GM23248 (cell line): Measurements from ENCODE around the gene MOB2. TPM values are rescaled to one million over a fixed set of nuclear protein-coding genes. Genes with fewer than 3 reads are reported as not detected.

Source experiments
- DNase-seq: peaks from one replicate; pipeline ENCODE4 v3.0.0-alpha.2; 2015
- H2AFZ ChIP-seq: fragments of 200-600 bp; sonication (generic); 2 replicates; pipeline ENCODE4 v1.6.1; 2016; ENCODE audit warnings: antibody characterized with exemption
- H3F3A ChIP-seq: fragments of 200-600 bp; sonication (generic); 2 replicates; pipeline ENCODE4 v1.6.1; 2016; ENCODE audit warnings: mild to moderate bottlenecking, antibody characterized with exemption, mixed run types; ENCODE audit not compliant: insufficient read depth
- H3K27ac ChIP-seq: fragments of 200-600 bp; sonication (generic); 2 replicates; pipeline ENCODE4 v1.5.1; 2016; ENCODE audit warnings: mild to moderate bottlenecking
- H3K27me3 ChIP-seq: fragments of 200-600 bp; sonication (generic); replicated peaks from 2 replicates; pipeline ENCODE4 v1.6.1; 2016; ENCODE audit warnings: mild to moderate bottlenecking; ENCODE audit not compliant: insufficient read depth
- H3K36me3 ChIP-seq: fragments of 200-600 bp; sonication (generic); 2 replicates; pipeline ENCODE4 v1.6.1; 2016; ENCODE audit warnings: low read depth, mild to moderate bottlenecking
- H3K4me1 ChIP-seq: fragments of 200-600 bp; sonication (generic); 2 replicates; pipeline ENCODE4 v1.6.1; 2016; ENCODE audit warnings: mild to moderate bottlenecking; ENCODE audit not compliant: insufficient read depth
- H3K4me2 ChIP-seq: fragments of 200-600 bp; sonication (generic); one replicate; pipeline ENCODE4 v1.6.1; 2016; ENCODE audit warnings: mild to moderate bottlenecking; ENCODE audit not compliant: unreplicated experiment
- H3K4me3 ChIP-seq: fragments of 200-600 bp; sonication (generic); 2 replicates; pipeline ENCODE4 v1.5.1; 2016; ENCODE audit warnings: mild to moderate bottlenecking
- H3K79me2 ChIP-seq: fragments of 200-600 bp; sonication (generic); 2 replicates; pipeline ENCODE4 v1.6.1; 2016; ENCODE audit warnings: mild to moderate bottlenecking; ENCODE audit not compliant: insufficient read depth
- H3K9ac ChIP-seq: fragments of 200-600 bp; sonication (generic); 2 replicates; pipeline ENCODE4 v1.6.1; 2016; ENCODE audit warnings: mild to moderate bottlenecking
- H3K9me2 ChIP-seq: fragments of 200-600 bp; sonication (generic); 2 replicates; pipeline ENCODE4 v1.6.1; 2016; ENCODE audit warnings: mixed run types, mild to moderate bottlenecking, moderate library complexity; ENCODE audit not compliant: insufficient read depth
- H3K9me3 ChIP-seq: fragments of 200-600 bp; sonication (generic); one replicate; pipeline ENCODE4 v1.6.1; 2017; ENCODE audit warnings: low read depth
- H4K20me1 ChIP-seq: fragments of 200-600 bp; sonication (generic); 2 replicates; pipeline ENCODE4 v1.6.0; 2016; ENCODE audit not compliant: insufficient read depth
- EZH2 ChIP-seq: fragments of 200-600 bp; sonication (generic); IDR thresholded peaks from 2 replicates; pipeline ENCODE4 v1.6.1; 2018; ENCODE audit warnings: antibody characterized with exemption, mild to moderate bottlenecking; ENCODE audit not compliant: insufficient read depth, poor library complexity, severe bottlenecking
- EZH2phosphoT487 ChIP-seq: fragments of 200-600 bp; sonication (generic); IDR thresholded peaks from 2 replicates; pipeline ENCODE4 v1.6.1; 2018; ENCODE audit warnings: antibody characterized with exemption, moderate library complexity, mild to moderate bottlenecking, low read depth; ENCODE audit not compliant: insufficient read depth
- WGBS, 2 experiments: methylation state at CpG; one replicate each; pipeline ENCODE4 v1.1.6; 2015 to 2017; ENCODE audit warnings: low lambda C conversion rate in 2 of 2, low coverage in 1 of 2; ENCODE audit errors: missing lambda C conversion rate in 2 of 2; 5-methylcytosine and 5-hydroxymethylcytosine counted together
- in situ Hi-C: fragments of 300-500 bp; cut with MboI; formaldehyde crosslinking; loops from 2 replicates; pipeline ENCODE4 v1.15.0; 2020
- polyA plus RNA-seq: library from polyadenylated mRNA; unstranded; fragments of >200 nt; fragmentation: Nextera tagmentation; extraction: Ambion mirVana; gene quantifications from 2 replicates; pipeline ENCODE4 v1.2.1, GENCODE V29; 2016
- total RNA-seq: library from RNA; depleted of rRNA; stranded (reverse); fragments of >200 nt; shearing (Covaris generic); gene quantifications from 2 replicates; pipeline ENCODE4 v1.2.3, GENCODE V29; 2014

Gene MOB2
- total and polyA plus RNA-seq, 2 experiments from 2014 or later: 28.8 to 29.3 TPM

DNA sequence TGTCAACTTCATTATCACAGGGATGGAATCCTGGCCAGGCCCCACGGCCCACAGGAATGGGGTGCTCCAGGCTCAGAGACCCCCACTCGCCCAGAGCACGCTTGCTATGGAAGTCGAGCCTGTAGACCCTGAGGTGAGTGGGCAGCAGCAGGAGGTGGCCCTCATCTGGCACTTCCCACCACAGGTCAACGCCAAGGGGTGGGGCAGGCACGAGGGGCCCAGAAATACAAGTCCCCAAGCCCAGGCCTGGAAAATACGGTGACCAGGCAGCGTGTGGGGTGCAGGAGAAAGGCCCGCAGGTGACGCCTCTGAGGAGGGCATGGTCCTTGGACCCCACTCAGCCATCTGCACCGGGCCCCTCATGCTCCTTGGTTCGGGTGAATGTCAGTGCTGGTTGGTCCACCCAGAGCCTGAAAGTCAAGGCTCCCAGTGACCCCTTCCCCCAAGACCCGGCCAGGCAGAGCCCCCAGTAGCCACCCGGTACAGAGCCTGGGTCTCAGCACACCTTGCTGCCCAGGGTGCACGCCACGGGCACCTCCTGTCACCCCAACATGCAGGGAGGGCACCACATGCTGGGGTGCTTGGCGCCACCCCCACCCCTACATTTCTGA, 2.4 kb downstream of the MOB2 start:
- 89% methylated on average over 16 to 17 of the region's 17 CpGs for WGBS, 2 experiments
- Histone ChIP-seq H3K79me2 (peaks cover 38% of the 10 kb centered on the region), H3K27ac (no peak overlapping the region), H3K36me3 (no peaks in the 10 kb centered on the region), H3K9ac (no peak overlapping the region), H3K4me2 (no peak overlapping the region), H3K4me1 (no peaks in the 10 kb centered on the region), H3K9me3 (no peaks in the 10 kb centered on the region), H2AFZ (no peak overlapping the region), H3K27me3 (no peaks in the 10 kb centered on the region), H3K9me2 (no peaks in the 10 kb centered on the region), H3F3A (no peaks in the 10 kb centered on the region), H4K20me1 (peaks cover 3% of the 10 kb centered on the region; the same call in 1 of the 2 replicates), H3K4me3 (no peak overlapping the region)
- in situ Hi-C loops: no loop called here
- no peak for DNase-seq
- TF ChIP-seq EZH2phosphoT487: no peak
- no peak for TF ChIP-seq EZH2

DNA sequence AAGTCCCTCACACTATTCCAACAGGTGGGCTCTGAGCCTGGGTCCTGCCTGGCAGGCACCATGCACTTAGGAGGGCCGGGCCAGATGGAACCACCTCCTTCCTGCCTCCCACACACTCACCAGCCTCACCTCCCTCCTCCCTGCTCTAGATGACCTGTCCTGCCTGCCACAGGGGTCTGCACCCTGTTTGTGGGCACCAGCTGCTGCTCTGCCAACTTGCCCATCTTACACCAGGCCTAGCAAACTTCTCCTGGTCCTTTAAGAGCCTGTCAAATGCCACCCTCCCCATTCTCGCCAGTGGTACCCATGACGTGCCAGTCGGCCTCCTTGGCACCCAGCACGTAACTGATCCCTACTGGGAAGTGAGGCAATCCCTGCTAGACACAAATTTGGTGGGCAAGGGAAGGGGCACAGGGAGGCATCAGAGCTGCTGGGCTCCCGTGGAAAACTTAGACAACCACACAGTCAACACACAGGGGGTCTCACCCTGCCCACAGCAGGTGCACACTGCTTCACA, 3.1 kb downstream of the MOB2 start:
- peaks cover 3% of the 10 kb centered on the region; the same call in 1 of the 2 replicates for H4K20me1 ChIP-seq
- WGBS, 2 experiments: 79 to 84% methylated on average over 6 of the region's 6 CpGs
- TF ChIP-seq EZH2 (no peak), EZH2phosphoT487 (no peak)
- H3K4me1 ChIP-seq: no peaks in the 10 kb centered on the region
- H3K27ac ChIP-seq: no peak overlapping the region
- in situ Hi-C loops: no loop called here
- H2AFZ ChIP-seq: no peak overlapping the region
- no peaks in the 10 kb centered on the region for H3K27me3 ChIP-seq
- peaks cover 31% of the 10 kb centered on the region for H3K79me2 ChIP-seq
- no peaks in the 10 kb centered on the region for H3F3A ChIP-seq
- no peaks in the 10 kb centered on the region for H3K36me3 ChIP-seq
- H3K4me3 ChIP-seq: no peak overlapping the region
- H3K9ac ChIP-seq: no peak overlapping the region
- no peaks in the 10 kb centered on the region for H3K9me3 ChIP-seq
- H3K9me2 ChIP-seq: no peaks in the 10 kb centered on the region
- H3K4me2 ChIP-seq: no peak overlapping the region
- DNase-seq: no peak

DNA sequence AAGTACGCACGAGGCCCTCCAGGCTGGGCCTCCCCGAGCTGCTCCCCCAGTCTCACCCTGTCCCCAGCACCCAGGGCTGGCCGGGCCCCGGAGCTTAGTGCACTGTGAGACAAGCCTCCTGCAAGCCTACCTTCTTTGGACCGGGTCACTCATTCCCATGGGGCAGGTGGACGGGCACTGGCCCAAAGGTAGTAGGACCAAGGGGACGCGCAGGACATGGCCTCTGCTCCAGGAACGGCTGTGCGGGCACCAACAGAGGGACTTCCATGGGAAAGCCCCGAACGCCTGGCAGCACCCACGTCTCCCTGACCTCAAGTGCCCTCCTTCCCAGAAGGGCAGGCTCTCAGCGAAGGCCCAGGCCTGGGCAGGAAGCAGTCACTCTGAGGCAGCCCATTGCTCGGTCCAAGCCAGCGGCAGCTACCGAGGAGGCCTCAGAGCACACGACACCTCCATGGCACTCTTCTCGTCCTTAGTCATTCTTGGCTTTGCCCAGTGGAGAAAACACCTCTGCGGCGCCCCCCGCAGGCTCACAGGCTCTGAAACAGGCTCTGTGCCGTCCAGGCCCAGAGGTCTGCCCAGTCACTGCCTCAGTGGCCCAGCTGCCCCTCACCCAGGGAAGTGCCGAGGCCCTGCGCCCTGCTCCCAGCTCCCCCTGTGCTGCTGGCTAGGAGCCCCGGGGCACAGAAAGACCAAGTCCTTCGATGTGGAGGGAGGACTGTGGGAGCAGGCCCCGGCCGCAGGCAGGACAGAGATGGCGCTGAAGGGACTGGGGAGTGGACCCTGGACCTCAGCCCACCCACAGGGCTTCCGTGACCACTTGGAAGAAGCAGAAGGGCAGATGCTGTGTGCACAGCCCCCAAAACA, 3.8 kb downstream of the MOB2 start:
- Histone ChIP-seq H3K79me2 (peaks cover 31% of the 10 kb centered on the region), H3K4me2 (no peak overlapping the region), H3K4me1 (no peaks in the 10 kb centered on the region), H3K36me3 (no peaks in the 10 kb centered on the region), H3K9ac (no peak overlapping the region), H3F3A (no peaks in the 10 kb centered on the region), H3K27ac (no peak overlapping the region), H3K4me3 (no peak overlapping the region), H3K27me3 (no peaks in the 10 kb centered on the region), H3K9me2 (no peaks in the 10 kb centered on the region), H3K9me3 (no peaks in the 10 kb centered on the region), H4K20me1 (peaks cover 3% of the 10 kb centered on the region; the same call in 1 of the 2 replicates), H2AFZ (no peak overlapping the region)
- in situ Hi-C loops: no loop called here
- TF ChIP-seq EZH2: no peak
- WGBS, 2 experiments: 87 to 88% methylated on average over 32 of the region's 32 CpGs
- DNase-seq: no peak

DNA sequence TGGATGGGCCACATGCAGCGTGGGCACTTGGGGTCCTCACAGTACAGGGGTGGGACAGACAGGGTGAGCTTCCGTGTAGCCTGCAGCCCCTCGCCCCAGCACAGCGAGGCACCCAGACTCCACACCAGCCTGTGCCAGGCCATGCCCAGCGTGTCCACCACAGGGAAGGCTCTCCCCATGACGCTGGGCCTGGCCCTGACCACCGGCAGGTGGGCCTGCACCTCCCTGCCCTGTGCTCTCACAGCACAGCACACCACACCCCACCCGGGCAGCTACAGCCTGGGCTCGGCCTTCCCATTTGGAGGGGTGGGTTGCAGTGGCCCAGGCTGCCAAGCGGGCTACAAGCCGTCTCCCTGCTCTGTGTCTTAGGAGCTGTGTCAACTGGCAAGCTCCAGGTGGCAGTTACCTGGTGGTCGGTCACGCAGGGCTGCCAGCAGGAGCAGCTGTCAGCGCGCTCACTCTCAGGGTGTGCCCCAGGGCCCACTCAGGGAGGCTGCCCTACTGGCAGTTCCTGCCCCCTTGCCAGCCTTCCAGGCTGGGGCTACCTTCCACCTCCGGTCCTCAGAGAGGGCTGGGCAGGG, 4.6 kb downstream of the MOB2 start:
- in situ Hi-C loops: no loop called here
- H3F3A ChIP-seq: no peaks in the 10 kb centered on the region
- H3K27me3 ChIP-seq: no peaks in the 10 kb centered on the region
- peaks cover 31% of the 10 kb centered on the region for H3K79me2 ChIP-seq
- 93% methylated on average over 9 to 16 of the region's 16 CpGs for WGBS, 2 experiments
- H2AFZ ChIP-seq: no peak overlapping the region
- H3K4me1 ChIP-seq: no peaks in the 10 kb centered on the region
- H3K9me2 ChIP-seq: no peaks in the 10 kb centered on the region
- peaks cover 3% of the 10 kb centered on the region; the same call in 1 of the 2 replicates for H4K20me1 ChIP-seq
- H3K27ac ChIP-seq: no peak overlapping the region
- DNase-seq: no peak
- H3K4me3 ChIP-seq: no peak overlapping the region
- H3K36me3 ChIP-seq: peaks cover 4% of the 10 kb centered on the region; the same call in 1 of the 2 replicates
- no peak for TF ChIP-seq EZH2phosphoT487
- H3K9ac ChIP-seq: no peak overlapping the region
- H3K9me3 ChIP-seq: no peaks in the 10 kb centered on the region
- no peak overlapping the region for H3K4me2 ChIP-seq
